GM21390 (cell line): ENCODE data around the gene ARNT2.

Source experiments
- ATAC-seq: cut with Tn5 transposase; IDR thresholded peaks from one replicate; pipeline ENCODE4 v1.9.1; 2021; ENCODE audit not compliant: unreplicated experiment

Gene ARNT2

GRCh38 chr15:80441041-80441440, 36.9 kb downstream of the ARNT2 start:
- no peak for ATAC-seq

DNA sequence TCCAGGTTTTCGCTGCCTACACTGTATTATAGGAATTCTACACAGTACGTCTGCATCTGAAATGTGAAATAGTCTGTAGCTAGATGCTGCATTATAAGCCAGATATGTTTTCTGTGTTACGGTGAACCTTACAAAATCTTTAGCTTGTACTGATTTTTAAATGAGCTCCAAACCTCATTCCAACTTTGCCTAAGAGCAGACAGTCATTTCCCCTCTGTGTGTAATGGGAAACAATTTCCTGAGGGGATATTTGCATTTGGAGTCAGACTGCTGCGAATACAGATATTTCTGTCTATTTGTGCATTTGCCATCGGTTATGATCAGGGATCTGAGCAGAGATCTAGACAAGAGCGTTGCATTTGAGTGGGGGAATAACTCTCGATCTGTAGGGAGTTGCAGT, 37.5 kb downstream of the ARNT2 start:
- no peak for ATAC-seq

DNA sequence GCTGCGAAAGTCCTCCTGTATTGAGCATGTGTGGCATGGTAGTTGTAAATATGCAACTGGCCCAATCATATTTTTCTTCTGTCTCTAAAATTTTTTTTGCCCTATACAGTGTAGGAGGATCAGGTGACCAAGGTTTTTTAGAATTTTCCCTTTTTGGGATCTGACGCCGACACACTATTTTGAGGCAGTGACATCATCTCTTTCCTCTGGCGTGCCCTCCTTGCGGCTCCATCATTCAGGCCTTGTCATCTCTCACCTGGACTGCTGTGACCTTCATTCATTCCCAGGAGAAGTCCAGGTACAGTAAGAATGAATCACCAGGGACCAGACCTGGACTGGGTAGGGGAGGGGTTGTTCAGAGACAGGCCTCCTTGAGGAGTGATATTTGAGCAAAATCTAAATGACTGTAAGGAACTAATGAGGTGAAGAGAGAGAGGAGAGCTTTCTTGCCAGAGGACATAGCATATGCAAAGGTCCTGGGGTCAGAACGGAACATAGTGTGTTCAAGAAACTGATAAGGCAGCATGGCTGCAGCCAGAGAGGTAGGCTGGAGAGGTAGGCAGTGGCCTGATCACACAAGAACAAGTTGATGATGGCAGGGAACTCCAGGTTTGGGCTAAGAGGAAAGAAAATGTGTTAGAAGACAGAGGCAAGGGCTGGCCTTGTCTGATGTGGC, 38.7 kb downstream of the ARNT2 start:
- no peak for ATAC-seq

GRCh38 chr15:80444680-80445251, 40.6 kb downstream of the ARNT2 start:
- no peak for ATAC-seq

DNA sequence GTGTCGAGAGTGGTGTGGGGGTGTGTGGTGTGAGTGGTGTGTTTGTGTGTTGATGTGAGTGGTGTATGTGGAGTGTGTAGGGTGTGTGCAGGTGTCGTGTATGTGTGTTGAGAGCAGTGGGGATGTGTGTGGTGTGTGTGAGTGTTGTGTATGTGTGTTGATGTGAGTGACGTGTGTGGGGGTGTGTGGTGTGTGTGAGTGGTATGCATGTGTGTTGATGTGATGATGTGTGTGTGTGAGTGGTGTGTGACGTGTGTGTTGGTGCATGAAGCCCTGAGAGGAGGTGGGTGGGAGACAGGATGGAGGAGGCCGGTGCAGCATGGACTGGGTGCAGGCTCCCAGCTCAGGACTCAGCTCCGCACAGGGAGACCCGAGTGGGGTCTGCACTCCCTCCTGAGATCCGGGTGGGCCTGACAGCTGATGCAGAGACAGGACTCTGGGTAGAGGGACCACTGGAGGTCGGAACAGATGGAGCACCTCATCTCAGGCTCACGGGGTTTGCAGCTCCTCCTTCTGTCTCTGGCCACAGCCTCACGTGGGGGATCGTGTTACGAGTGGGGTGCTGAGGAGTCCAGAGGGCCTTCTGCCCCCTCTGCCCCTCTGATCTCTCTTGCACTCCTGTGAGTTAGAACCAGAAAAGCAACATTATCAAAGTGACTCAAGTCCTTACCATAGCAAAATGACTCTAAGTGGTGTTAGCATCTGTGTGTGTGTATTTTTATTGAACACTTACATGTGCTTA, 41.3 kb downstream of the ARNT2 start:
- no peak for ATAC-seq

DNA sequence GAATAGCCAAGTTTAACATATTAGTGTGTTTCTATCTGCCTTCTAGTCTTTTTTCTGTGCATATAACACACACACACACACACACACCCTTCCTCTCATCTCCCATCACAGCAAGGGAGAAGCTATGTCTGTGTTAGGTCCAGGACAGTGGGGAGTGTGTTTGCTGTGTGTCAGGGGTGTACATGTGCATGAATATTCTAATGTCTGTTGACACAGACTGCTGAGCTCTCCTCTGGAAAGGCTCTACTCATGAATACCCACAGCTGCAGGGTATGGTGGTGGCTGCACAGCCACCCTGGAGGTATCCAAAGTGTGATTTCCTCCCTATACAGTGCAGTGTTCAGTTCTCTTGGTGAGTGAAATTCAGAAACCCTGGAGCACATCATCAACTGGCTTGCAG, 42.9 kb downstream of the ARNT2 start:
- ATAC-seq, result no peak

GRCh38 chr15:80449825-80450224, 45.6 kb downstream of the ARNT2 start:
- no peak for ATAC-seq

GRCh38 chr15:80450811-80451321, 46.7 kb downstream of the ARNT2 start:
- no peak for ATAC-seq

DNA sequence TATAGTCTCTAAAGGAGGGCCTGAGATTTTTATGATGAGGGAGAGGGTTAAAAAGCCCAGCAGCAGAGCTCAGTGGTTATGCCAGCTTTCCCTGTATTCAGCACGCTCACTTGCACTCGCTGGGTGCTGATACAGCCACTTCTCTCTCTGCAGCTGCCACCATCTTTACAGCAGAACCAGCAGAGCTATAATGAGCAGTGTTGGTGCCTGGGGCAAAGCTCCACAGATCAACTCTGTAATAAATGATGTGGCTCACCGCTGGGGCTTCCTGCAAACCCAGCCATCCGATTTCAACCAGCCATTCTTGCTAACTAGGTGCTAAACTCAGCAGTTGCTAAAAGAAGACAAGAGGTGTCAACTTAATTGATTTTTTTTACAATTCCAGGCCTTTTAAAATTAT, 48.0 kb downstream of the ARNT2 start:
- ATAC-seq, result no peak

GRCh38 chr15:80455051-80455648, 51.0 kb downstream of the ARNT2 start:
- no peak for ATAC-seq

DNA sequence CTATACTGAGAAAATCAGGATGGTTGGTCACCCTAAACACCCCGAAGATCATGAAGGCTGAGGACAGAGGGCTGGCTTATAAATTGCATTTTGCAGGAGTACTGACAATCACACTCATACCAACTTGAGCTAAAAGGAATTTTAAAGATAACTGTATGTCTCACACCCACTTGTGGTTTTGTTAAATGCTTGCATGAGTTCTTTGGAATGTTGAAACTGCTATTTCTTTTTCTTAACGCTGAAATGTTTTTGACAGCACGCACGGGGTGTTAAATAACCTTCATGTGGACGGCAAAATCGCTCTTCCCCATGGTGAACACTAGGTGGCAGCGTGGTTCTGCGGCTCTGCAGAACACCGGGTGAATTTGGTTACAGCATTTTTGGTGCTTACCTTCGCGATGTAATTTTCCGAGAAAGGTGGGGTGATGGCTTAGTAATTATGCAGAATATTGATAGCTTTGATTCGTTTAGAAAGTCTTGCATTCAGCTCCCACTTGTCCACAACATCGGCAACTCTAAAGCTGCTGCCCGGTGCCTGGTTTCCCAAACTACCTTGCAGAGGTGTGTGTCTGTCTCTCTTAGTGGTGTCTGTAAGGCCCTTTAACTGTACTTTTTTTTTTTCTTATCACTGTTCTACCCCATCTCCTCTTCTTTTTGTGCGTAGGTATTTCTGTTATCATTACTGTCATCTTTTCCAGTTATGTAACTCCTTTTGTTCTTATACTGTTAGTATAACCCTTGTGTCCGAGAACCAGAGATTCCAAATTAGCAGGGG, 51.7 kb downstream of the ARNT2 start:
- no peak for ATAC-seq

GRCh38 chr15:80456517-80457492, 52.6 kb downstream of the ARNT2 start:
- ATAC-seq, result no peak

DNA sequence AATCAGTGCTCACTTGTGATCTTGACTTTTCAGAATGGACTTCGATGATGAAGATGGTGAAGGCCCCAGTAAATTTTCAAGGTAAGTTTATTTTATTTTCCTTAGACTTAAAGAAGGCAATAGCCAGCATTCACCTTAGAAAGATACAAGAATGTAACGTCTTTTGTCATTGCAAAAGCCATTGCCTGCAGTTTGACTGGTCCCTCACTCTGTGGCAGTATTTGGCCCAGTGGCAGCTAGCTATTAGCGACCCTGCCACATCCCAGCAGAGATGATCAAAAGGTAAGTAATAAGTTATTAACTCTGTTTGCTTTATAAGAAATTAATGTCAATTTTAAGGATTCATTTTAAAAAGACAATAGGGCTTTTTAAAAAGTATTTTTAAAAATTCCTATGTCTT, 53.7 kb downstream of the ARNT2 start:
- ATAC-seq, result no peak

DNA sequence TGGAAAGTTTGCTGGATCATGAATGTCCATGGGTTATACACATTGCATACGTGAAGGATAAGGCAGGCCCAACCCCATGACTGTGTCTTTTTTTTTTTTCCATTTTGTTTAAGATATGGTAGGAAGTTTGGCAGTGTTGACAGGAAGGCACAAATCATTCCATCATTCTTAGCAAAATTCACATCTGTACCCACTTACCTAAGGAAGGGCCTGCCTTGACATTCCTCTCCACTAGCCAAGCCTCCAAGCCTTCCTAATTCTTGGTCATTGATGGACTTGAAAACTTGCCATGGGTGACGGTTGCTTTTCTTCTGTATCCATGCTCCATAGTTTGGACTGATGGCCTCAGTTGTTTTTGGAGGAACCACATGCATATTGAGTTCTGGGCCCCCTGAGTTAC, 54.4 kb downstream of the ARNT2 start:
- ATAC-seq, result no peak

- no peak for ATAC-seq
Observed at GRCh38 chr15:80459380-80459779, 55.2 kb downstream of the ARNT2 start.

GRCh38 chr15:80459818-80460217, 55.6 kb downstream of the ARNT2 start:
- no peak for ATAC-seq

DNA sequence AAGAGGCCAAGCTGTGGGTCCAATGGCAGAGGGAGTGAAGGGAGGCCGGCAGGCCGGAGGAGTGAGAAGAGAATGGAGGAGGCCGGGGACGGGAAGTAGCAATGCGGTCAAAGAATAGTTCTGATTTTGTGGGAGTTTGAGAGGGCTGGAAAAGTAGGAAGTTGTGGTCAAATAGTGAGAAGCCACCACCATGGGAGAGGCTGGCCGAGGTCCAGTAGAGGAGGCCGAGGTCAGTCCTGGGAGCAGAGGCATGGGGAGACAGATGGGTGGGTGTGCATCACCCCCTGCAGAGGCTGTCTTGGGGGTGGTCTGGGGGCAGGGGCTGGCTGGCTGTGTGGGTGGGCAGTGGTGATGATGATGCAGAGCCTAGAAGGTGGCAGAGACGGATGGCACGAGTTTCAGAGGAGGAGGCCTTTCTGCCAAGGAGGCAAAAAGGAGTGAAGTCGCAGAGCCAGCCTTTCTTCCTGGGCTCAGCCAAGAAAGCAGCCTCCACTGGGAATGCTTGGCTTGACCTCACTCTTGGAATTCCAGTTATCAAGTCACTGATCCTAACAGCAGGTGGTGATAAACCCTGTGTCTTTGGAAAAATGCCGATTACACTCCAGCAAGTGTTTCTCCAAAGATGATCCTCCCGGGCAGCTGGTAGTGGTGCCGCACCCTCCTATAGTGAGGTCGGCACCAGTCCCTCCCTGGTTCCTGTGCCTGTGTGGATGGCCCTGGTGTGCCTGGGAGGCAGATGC, 57.3 kb downstream of the ARNT2 start:
- ATAC-seq, result no peak

DNA sequence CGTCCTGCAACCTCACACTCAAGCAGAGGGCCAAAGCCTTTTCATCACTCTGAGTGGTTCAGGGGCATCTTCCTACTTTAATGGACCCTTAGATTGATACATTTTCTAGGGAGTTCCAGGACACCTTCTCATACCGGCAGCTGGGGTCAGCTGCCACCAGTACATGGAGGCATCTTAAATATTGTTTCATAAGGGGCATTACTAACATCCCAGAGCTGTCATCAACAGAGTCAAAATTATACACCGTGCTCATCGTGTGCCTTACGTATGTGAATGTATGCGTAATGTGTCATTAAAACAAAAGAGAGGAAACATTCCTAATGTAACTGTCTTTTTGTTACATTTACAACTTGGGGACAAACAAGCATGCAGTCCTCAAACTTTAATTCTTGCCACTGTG, 57.9 kb downstream of the ARNT2 start:
- no peak for ATAC-seq

DNA sequence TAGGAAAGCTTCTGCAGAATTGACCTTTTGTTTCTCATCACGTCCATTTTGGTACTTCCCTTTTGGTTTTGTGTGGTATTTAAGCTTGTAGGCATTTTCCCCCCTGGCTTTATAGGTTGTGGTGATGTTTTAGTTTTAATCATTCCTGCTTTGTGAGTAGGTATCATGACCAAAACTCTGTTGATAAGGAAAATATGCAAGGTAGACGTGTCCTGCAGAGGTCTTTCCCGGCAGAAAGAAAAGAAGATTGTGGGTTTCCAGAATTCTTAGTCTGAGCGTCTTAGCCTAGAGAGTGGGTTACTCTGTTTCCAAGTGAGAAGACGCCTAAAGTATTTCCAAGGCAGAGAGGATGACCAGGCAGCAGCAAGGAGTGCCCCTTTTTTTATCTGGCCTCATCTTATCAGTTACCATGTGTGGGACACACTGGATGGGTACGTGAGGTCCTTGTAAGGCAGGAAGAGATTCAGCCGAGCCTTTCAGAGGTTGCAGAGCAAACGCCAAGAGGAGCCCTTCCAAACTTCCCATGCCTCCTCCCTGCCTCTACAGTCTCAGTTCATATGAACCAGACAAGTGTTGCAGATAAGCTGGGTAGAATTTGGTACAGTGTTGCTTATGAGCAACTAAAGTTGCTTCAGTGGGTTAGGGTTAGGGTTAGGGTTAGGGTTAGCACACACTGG, 58.8 kb downstream of the ARNT2 start:
- ATAC-seq, result no peak
